Activated T-helper 9 cell treated with anti-CD3 and anti-CD28 coated beads, Interleukin-2, amount 50 U/mL, for 16 hours (primary cell): ENCODE data around the gene TMOD1.
"Not testable (repeated sequence)": the region's sequence is repeated elsewhere in the genome, so short reads cannot be mapped to it uniquely, and the experiment has no call there.

ENCODE experiments used
- DNase-seq: peaks from one replicate; pipeline ENCODE4 v3.0.0-alpha.2; 2020; ENCODE audit warnings: low read depth

Gene TMOD1

DNA sequence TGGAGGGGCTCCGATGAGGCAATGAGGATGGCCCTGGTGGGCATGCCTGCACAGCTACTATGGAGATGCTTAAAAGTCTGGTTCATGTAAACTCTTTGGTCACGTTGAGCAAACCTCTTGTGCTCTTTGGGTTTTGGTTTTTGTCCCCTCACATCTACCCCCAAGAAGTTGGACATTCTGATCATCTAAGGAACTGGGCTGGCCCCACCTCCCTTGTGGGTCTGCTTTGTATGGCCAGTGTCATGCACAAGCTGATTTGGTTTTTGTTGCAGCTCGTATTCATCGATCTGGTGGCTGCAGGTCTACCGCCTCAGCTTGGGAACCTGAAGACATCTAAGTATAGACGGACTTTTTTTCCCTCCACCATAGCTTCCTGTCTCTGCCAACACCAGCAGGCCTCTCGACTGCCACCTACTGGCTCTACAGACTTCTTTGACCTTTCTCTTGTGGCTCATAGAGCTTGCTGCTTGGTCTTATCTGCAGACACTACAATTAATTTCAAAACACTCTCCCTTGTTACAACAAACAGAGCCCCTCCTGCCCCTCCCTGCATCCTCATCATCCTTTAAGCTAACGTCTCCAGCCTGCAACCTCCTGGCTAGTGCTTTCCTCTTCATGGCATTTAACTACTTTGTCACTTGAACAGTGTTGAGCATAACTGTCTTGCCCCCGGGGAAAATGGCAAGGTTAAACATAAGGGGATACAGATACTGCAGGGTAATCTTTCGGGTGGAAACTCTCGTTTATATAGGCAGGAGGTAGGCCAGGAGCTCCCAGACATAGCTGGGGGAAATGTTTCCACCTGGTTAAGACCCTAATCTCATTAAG is 97.2 kb downstream of the TMOD1 start:
- peak; percentile 31 for DNase-seq

DNA sequence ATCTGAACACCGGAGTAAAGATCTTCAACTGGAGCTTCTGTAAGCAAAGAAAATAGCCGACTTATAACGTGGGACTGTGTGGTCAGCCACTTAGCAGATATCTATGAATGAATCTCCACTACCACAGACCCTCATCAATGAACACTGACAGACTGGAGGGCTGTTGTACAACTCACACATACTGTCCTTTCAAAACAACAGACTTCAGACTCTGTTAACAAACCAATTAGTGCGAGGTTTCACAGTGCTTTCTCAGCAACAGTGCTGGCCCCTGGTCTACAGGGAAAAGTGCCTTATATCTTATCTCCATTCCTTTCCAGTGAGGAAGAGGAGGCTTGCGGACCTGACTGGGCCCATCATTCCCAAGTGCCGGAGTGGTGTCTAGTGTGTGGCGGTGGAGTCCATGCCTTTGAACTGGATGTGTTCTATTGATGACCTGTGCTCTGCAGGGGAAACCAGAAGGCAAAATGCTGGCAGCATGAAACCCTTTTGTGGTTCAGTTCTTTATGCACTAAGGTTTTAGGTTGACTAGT is 97.9 kb downstream of the TMOD1 start:
- no peak for DNase-seq

DNA sequence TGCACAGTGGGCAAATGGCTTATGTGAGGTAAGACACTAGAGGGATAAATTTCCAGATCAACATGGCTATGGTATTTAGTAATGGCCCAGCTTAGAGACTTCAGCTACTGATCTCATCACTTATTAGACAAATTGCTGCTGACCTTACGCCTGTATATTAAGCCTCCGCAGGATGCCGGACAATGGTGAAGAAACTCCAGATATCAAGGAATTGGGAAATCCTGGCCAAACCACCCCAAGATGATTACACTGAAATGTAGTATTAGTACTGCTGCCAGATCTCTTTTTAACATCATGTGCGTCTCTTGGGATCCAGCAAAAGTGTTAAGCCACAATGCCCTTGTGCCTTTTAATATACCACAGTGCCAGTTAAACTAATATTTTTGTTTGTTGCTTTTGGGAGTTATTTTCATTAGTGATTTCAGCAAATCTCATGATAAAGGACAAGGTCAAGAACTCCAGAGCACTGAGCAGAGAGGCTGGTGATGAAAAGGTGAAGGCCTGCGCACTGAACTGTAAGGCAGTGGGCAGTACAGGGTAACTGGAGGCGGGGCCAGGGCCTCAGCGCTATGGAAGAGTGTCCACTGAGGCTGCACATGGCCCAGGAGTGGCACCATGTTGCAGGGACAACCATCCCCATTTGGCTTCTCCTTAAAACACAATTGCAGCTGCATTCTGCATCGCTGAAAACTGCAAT is 99.2 kb downstream of the TMOD1 start:
- DNase-seq = no peak

DNA sequence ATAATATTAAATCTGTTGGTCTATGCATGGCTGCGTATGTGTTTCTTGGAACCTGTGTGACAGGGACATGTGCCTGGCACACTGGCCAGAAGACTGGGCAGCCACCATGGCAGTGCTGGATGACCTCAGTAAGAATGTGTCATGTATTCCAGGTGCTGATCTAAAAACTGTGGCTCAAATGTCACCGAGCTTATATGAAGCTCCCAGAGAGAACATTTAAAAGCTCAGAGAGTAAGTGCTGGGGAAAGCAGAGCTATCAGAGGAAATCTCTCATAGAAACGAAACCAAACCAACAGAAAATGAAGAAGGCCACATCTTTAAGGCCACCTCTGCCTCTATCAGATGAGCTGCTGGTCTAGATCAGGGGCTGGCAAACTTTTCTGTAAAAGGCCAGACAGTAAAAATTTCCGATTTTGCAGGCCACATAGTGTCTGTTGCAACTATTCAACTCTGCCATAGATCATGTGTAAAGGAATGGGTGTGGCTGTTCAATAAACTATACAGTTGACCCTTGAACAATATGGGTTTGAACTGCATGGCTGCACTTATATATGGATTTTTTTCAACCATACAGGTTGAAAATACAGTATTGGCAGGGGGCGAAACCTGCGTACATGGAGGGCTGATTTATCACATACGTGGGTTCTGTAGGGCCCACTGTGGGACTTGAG is 99.9 kb downstream of the TMOD1 start:
- DNase-seq = no peak

DNA sequence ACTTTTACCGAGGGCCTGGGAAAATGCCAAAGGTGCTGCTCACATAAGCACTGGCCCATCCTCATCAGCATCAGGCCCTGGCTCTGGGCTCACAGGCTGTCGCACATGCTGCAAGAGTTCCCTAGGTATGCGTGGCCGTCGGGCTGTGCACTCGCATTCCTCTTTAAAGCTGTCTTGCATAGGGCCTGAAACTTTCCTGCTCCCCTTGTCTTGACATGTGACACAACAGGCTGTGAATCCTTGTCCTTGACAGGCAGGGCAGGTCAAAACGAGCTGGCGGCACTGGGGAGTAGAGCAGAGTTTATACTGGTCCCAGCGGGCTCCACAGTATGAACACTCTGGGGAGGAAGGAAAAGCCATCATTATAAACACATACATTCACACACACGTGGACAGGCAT is 101.0 kb downstream of the TMOD1 start:
- no peak for DNase-seq

DNA sequence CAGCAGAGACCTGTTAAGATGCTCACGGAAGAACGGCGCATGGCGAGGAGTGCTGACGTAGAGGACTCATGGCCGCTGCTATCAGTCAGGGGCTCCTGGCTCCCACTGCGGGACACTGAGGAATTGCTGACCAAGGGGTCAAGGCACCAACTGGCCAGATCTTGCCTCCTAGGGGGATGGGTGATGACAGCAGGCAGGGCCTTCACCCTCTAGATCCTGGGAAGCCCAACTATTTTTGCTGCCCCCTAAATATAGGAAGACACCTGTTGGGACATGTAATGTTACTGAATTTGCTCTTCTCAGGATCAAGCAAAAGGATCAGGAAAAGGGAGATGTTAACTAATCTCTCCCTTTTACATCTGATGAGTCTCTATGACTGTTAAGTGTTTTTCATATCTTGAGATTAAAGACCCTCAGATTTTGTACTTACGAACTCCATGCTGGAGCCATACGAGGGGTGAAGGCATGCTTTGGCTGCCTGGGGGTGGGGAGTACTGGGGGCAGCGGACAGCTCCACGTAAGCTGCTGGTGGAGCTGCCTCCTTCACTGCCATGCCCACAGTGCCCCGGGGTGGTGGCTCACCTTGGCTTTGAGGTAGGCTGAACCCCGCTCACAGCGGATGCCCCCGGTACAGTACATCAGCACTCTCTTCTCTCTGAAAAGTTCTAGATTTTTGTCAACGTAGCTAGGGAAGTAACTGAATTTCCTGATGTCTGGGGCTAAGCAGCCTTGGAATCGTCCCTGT is 103.6 kb downstream of the TMOD1 start:
- no peak for DNase-seq

DNA sequence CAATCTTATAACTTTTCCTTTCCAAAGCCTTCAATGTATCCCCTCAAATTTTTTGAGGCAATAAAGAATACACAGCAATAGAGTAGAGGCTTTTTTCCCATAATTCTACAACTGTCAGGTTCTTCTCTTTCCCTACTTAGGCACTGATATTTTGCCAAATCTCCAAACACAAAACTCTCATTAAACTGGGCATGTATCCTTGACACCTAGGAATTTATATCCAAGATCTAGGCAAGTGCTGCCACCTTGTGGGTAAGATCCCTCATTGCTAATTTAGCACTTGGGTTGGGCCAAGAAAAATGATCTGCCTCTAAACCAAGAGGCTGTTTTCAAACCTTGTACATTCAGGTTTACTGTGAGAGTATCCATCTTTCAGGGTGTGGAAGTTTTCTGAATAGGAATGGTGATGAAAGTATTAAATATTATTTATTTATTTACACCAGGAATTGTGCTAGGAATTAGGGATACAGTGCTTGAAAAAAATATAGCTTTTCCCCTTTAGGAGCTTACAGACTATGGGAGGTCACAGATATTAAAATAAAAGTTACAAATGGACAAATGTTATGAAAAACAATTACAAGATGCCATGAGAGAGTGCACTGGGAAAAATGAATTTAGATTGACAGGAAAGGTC is 114.1 kb downstream of the TMOD1 start:
- no peak for DNase-seq

DNA sequence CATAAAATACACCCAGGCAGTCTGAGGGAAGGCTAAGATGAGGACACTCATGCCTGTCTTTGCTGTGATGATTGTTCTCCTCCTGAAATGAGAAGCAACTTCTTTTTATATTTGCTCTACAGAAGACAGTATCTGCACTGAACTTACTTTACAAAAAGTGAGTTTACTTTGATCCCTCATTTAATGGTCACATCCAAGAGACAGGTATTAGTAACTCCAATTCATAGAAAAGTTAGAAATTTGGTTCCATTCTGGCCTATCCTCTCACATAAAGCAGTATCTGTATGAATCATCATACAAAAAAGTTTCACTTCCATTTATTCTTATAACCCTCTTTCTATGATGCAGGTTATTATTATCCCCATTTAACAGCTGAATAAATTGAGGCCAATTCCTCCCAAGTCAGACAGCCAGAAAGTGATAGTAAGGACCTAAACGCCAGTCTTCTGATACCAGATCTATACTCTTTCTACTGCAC is 116.5 kb downstream of the TMOD1 start:
- DNase-seq = no peak

DNA sequence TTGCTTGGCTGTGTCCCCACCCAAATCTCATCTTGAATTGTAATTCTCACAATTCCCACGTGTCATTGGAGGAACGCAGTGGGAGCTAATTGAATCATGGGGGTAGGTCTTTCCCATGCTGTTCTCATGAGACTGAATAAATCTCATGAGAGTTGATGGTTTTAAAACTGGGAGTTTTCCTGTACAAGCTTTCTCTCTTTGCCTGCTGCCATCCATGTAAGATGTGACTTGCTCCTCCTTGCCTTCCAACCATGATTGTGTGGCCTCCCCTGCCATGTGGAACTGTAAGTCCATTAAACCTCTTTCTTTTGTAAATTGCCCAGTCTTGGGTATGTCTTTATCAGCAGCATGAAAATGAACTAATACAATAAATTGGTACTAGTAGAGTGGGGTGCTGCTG is 118.6 kb downstream of the TMOD1 start:
- DNase-seq = not testable (repeated sequence)

DNA sequence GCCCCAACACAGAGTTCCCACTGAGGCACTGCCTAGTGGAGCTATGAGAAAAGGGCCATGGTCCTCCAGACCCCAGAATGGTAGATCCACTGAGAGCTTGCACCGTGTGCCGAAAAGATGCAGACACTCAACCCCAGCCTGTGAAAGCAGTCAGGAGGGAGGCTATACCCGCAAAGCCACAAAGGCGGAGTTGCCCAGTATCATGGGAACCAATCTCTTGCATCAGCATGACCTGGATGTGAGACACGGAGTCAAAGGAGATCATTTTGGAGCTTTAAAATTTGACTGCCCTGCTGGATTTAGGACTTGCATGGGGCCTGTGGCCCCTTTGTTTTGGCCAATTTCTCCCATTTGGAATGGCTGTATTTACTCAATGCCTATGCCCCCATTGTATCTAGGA is 121.0 kb downstream of the TMOD1 start:
- DNase-seq = not testable (repeated sequence)

DNA sequence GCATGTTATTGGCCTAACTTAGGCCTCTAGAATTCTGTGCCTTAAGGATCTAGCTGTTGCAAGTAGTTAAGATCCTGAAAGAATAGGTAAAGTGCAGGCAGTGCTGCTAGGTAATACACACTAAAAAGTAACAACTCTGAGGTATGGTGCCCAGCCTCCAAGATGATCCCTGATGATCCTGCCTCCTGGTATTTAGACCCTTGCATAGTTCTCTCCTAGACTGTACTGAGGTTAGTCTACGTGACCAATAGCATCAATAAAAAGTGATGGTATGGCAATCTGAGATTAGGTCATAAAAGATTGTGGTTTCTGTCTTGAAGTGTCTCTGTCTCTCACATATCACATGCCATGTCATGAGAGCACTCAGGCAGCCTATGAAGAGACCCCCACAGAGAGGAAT is 122.5 kb downstream of the TMOD1 start:
- DNase-seq = no peak

DNA sequence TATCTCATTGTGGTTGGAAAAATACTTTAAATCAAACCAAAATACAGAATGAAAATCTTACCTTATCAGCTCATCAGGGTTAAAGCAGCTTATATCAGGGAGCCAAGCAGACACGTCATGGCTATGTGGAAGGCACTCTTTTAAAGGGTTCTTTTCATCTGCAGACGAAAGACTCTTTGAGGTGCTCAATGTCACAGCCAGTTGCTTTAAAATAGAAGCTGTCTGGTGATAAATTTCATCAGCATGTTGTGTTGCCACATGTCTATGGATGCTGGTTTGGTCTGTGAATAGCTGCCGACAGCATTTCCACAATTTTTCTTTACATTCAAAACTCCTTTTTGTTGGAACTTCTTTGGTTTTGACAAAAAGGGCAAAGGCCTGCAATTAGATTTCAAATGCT is 124.2 kb downstream of the TMOD1 start:
- DNase-seq = no peak

DNA sequence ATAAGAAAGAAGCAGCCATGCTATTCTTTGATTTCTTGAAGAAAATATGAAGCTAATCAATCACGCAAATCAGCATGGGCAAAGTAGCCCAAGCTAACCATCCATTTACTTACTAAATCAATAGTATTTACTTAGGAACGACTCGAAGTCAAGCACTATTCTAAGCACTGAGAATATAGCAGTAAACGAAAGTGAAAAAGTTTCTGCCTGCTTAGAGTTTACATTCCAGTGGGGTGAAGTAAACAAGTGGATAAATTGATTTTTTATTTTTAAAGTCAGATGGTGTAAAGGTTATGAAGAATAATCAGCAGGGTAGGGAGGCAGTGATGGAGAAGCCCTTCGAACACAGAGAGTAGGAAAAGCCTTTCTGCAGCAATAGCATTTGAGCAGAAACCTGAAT is 126.2 kb downstream of the TMOD1 start:
- no peak for DNase-seq

DNA sequence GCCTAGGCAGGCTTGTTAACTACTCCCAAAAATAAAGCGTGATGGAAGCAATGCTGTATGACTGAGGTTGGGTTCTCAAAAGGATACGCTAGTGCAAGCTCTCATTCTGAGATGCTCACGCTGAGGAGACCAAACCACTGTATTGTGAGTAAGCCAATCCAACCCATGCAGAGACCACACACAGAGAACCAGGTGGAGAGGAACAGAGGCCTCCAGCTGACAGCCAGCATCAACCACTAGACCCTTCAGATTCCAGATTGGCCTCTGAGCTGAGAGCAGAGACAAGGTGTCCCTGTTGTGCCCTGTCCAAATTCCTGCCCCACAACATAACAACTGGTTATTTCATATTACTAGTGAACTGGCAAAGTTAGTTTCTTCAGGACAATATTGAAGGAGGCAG is 127.2 kb downstream of the TMOD1 start:
- no peak for DNase-seq

DNA sequence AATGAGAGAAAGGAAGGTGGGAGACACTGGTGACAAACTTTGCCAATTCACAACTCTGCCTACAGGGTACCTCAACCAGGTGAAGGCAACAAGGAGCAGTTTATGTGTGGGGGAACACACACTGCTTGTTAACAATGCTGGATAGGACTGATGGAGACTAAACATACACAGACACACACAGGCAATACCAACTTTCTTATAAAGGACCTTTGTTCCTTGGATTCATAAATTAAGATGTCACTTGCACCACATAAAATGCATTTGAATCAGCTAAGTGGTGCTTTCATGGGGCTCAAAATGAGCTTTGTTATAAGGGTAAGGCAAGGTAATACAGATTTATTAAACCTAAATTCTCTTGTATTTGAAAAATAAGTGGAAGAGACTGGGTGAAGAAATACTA is 127.7 kb downstream of the TMOD1 start:
- no peak for DNase-seq

DNA sequence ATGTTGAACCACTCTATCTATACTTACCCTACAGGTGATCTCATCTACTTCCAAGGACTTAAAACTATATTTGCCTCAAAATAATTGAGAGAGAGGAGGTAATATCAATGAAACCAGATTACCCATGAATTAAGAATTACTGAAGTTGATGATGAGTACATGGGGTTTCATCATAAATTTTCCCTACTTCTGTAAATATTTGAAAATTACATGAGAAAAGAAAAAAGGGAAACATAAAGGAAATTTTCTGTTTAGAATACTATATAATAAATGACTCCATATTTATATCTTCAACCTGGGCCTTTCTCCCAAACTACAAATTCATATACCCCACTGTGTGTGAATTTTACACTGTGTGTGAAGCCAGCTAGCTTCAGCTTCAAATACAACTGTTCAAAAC is 129.1 kb downstream of the TMOD1 start:
- no peak for DNase-seq

DNA sequence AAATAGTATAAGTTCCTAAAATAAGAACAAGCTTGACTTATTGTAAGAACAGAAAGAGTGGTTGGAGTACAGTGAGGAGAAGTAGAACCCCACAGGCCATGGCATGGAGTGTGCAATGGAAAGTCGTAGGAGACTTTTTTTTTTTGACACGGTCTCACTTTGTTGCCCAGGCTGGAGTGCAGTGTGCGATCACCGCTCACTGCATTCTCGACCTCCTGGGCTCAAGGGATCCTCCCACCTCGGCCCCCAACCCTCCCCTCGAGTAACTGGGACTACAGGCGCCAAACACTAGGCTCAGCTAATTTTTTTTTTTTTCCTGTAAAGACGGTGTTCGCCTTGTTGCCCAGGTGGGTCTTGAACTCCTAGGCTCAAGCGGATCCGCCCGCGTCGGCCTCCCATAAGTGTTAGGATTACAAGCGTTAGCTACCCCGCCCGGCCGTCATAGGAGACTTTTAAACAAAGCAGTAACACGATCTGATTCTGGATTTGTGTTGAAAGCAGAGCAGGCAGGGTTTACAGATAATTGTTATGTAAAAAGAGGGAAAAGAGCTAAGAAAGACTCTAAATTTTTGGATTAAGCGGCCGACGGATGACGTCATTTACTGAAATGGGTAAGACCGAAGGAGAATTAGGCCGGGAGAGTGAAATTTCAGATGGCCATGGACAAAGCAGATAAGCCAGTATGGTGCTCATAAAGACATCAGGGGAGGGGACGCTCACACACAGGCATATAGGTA is 130.9 kb downstream of the TMOD1 start:
- no peak for DNase-seq

DNA sequence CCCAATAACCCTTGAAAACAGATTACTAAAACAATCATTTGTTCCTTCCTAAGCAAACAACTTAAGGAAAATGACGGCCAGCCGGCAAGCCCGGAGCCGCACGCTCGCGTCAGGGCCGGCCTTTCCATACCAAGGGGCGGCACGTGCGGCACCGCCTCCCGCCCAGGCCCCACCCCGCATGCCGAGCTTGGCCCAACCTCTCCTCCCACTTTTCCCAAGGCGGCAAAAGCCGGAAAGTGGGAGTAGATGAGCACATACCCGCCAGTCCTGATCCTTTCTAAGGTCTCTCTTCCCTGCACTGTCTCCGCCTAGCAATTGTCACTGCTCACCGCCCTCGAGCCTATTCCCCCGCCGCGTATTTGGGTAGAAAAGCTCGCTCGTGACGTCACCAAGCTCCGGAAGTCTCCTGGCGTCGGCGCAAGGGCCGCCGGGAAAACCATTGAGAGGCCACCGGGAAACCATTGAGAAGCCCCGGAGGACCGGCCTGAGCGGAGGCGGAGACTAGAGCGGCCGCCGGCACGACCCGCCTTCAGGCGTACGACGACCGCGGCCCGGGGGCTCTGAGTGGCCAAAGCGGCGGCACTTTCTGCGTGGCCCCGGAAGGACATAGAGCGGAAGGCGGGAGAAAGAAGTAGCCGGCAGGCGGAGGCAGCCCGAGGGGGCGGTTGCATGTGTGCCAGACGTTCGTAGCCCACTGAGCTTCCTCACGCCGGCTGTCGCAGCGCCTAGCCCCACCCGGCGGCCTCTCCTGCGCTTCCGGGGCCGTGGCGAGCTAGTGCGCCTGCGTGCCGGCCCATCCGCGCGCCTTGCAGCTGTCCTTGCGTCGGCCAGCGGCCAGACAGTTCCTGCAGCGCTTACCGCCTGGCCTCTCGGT is 131.8 kb downstream of the TMOD1 start, which contains the start of the genes NCBP1 and TSTD2:
Gene NCBP1 (plus strand): TSS at position 837 of the 874 bp plus-strand sequence. CDS start 61 bp downstream, outside the sequence.
Gene TSTD2 (minus strand): TSS at position 384 of the 874 bp plus-strand sequence. CDS start 5,806 bp downstream, outside the sequence.
- peak; percentile 92 for DNase-seq

DNA sequence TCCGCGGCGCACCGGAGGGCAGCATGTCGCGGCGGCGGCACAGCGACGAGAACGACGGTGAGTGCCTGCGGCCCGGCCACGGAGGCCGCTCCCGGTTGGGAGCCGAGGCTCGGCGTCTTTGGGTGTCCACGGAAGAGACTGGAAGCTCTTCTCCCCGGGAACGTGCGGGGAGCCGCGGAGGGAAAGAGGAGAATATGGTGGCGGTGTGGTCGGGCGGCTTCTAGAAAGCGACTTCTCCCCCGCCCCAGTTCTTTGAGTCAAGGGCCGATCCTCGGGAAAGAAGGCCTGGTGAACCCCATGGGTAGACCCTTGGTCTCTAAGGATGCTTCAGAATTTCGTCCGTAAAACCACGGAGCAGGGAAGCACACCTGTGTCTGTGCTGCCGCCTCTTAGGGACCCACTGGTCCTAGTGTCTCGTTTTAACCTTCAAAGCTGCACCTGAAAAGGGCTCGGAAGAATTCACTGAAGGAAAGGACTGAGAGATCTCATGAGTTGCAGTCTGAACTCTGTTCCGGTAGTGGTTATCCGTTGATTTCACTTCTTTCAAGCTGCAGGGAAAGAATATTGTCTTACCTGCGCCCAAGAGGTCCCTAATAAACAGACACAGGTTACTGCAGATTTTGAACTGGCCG is 132.5 kb downstream of the TMOD1 start:
- DNase-seq = no peak
